NCI-H1930 (cell line): Measurements from ENCODE around the gene UMAD1.

Experiments used
- DNase-seq, 2 experiments: peaks; one replicate each; lab custom pipeline; 2025; lab: John Stamatoyannopoulos, UW

Gene UMAD1

DNA sequence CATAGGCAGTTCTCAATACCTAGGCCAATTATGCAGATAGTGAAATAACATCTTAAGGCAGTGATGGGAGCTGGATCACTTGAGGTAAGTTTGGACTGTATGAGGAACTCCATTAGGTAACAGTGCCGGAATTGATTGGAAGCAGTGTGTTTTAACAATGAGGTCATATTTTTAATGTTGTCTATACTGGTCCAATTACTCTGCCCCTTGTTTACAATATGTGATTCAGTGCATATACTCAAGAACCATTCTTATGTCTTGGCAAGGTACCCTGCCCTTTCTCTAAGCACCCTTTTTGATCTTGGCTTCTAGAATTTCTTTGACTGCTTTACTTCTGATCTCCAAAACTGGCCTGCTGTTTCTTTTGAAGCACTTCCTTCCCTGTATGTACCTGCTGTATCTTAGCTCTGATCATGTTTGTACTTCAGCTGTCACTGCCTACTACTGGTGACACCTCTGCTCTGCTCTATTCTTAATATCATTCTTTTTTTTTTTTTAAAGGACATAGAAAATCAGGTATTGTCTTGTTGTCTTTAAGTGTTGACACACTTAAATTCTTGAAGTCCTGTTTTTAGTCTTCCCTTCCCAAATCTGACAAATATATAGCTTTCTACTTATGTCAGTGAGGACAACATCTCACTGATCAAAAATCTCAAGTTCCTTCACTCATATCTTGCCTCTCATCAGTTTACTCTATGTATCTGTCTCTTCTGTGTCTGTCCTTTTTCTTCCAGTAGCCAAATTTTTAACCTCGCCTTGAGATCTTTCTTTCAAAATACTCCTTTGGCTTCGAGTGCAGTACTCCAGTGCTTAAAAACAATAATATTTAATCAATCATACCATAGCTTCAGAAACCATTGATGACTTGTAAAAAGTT is 124.2 kb downstream of the UMAD1 start:
- DNase-seq, result no peak

DNA sequence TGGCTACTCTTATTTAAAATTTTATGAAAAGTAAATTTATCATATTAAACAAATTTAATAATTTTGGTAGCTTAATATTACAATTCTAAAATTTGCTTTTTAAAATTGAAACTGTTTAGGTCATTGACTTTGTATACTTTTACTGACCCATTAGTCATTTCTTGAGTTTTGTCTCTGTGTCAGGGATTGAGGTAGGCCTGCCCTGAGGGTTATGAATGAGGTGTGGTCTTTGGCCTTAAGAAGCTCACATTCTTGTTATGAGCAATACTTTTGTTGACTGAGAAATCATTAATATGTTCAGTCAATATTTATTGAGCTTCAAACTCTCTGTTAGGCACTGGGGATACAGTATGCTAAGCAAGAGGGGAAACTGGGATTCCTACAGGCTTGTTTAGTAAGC is 124.9 kb downstream of the UMAD1 start:
- no peak for DNase-seq

DNA sequence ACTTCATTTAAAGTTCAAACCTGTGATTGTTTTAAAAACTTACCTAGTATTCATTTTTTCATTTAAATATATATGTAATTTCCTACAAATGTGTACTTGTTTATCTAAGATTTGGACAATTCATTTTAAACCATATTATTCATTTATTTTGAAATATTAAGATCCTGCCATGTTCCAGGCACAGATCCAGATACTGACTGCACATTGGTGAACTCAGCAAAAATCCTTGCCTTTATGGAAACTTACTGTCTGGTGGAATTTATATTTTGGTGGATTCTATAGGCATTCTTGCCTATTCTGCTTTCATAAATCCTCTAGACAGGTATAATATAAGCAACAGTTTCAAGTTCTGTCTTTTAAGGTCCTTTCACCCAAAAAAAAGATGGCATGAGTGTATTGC is 126.1 kb downstream of the UMAD1 start:
- DNase-seq, result no peak

DNA sequence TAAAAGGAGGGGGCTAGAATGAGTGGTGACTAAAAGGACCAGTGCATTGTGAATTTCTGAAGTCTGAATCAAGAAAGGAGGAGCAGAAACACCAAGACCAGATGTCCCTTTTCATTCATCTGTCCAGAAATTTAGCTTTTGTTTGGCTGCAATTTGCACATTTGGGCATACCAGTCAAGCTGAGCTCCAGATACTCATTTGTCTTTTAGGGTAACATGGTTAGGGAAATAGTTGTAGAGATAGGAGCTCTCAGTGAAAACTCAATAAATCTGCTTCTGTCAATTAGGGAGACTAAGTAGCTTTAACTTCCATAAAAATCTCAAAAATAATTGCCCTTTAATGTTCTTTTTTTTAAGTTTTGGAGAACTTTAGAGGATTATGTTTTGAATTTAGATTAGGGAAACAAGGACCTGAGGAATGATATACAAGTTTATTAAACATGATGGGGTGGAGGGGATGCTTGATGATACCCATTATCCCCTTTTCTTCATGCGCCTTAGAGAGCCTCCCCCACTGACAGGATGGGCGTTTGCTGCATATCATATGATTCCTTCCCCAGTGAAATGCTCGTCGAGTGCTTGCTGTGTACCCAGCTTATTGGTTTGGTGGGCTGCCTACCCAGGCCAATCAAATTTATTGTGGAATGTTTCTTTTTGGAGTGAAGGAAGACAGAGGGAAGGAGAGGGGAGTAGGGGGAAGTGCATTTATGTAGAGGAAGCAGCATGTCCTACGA is 128.6 kb downstream of the UMAD1 start:
- no peak for DNase-seq

DNA sequence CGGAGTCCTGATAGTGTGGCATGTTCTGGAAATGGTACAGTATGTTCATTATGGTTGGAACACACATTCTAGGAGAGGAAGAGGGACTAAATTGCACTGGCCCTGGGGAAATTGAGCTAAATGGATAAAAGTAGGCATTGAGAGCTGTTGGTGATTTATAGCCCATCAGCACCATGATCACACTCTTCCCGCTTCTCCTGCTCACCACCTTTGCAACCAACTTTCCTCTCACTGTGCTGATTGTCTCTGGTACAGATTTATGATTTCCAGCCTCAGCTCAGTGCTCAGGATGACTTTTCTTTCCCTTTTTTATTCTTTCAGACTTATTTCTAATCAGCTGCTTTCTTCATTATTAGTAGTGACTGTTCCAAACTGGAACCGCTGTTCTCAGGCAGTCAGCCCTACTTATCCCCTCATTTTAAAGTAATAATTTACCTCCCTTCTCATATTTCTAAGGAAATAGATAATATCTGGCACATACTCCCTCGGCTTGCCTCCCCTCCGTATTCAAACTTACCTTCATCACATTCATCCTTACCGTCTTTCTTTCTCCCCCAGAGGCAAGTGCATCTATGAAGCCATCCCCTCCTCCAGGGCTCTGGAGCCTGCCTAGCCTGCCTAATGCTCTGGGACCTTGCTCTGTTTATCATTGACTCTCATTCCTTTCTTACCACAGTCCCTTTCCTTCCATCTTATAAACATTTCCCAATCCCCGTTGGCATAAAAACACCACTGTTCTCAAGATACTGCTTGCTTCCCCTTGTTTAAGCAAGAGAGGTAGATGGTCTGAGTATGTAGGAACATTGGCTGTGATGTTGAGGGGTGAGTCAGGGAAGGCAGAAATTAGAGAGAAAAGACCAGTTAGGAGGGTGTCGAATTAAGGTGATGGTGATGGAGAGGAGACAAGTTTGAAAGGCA is 129.4 kb downstream of the UMAD1 start:
- DNase-seq, result no peak

DNA sequence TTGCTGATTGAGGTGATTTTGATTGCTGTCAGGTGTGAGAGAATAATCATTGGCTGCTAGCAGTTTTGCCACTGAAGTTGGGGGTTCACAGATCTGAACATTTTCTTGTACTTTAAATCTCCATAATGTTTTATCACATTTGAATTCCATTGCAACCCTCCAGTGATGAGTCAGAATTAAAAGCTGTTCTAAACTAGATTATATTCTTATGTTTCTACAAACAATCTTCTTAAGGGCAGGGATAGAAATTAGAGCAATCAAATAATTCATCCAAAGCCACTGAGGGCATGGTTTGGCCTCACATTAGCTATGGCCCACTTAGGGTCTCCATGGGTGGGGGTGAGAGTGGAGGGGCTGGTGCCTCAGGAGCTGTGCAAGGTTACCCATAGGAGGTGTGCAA is 130.9 kb downstream of the UMAD1 start:
- DNase-seq, result no peak

DNA sequence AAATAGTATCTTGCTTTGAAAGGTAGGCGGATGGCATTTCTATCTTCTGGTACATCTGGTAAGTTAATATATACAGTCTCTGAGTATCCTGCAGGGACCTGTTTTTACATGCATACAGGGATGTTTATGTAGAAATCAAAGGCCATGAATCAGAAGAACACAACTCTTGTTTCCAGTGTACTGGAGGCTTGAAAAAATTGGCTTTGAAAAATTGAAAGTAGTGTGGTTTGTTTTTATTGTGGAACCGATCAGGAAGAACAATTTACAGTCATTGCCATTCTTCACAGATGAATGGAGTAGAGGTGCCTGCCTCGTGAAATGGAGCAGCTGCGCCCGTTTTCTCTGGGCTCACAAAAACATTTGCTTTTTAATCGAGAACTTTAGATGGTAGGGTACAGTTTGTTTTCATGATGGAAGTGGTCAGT is 131.9 kb downstream of the UMAD1 start:
- DNase-seq, result peak; percentile 82

DNA sequence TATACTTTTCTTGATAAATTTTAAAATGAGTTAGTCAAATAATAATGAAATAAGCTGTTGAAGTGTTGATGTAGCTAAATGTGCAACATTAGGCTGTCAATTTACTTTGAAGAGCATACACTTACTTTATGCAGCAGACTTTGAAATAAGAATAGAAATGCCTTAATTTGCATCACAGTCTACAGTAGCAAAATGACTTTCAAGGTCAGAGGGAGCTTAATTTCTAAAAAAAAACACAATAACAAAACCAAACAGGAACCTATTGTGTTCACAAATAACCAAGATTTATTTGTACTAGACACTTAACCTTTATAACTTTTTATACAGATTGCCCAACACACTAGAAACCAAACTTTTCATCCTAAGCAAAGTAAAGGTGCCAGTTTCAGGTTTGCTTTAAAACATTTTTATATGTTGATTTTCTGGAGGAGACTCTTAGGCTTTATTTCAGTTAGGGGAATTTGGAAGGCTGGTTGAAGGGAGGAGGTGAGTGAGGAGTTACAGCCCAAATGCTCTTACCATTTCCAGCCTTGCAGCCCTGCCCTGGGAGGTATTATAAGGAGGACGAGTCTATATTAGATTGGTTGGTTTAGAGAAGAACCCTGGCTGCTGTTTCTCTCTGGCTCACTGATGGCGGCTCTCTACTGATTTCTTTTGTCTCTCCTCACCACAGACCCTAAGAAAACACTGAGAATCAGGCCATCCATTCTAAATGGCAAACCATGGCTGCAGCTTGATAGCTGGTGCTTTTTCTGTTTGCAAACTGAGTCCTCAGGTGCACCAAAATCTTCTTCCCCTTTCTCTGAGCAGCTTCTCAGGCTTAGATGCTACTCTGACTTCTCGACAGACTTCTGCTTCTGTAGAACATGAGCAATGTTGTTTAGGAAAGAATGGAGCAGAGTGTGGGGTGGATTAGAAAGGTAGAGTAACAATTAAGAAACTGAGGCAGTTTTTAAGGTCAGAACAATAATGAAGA is 133.1 kb downstream of the UMAD1 start:
- DNase-seq, result no peak

DNA sequence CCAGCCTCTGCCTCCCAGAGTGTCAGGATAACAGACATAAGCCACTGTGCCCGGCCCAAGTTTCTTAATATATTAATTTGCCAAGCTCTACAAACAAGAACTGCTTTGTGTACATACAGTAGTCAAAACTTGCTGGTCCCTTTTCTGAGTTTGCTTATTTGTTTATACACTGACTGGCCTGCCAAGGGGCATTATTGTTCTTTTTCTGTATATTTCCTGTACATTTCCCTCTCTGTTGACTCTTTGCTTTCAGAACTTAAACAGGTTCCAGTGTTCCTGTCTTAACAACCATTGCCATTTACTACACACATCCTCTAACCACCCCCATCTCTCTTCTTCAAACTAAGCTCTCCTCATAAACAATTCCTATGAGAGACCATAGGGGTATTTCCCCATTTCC is 139.3 kb downstream of the UMAD1 start:
- DNase-seq, result no peak

DNA sequence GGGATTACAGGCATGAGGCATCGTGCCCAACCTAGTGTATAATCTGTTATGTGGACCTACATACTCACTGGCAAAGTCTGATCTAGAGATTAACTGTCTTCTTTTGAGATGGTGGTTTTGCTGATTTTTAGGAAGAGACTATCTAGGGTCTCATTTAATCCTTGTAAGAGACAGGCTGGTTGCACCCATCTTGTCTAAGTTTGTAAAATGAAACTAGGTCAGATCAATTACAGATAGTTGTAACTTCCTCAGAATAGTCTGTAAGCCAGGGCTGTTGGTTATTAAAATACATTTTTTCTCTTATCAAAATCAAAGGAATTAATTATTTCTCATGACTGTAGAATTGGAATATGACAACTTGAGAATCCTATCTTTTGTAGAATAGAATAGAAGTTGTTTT is 142.4 kb downstream of the UMAD1 start:
- DNase-seq, result no peak

DNA sequence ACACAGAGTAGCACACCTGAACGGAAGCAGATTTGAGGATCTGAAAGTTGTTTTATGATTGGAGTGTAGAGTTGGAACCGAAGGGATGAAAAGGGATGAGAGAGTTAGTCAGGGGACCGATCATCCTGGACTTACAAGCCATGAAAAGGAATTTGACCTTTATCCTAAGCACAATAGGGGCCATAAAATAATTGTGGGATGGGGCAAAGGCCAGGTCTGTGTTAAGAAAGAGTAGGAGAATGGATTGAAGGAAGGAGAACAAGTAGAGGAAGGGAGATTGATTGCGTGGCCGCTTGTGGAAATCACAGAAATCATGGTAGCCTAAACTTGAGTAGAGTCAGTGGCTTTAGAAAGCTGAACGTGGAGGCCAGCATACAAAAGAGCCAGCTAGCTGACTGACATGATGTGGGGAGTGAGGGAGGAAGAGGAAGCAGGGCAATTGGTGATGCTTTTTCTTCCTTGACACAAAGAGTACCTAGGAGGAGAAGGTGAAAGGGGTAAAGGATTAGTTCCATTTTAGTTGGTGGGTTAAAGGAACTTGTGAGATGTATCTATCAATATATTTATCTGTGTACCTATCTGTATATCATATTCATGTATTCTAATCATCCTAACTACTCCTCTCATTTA is 144.9 kb downstream of the UMAD1 start:
- no peak for DNase-seq

DNA sequence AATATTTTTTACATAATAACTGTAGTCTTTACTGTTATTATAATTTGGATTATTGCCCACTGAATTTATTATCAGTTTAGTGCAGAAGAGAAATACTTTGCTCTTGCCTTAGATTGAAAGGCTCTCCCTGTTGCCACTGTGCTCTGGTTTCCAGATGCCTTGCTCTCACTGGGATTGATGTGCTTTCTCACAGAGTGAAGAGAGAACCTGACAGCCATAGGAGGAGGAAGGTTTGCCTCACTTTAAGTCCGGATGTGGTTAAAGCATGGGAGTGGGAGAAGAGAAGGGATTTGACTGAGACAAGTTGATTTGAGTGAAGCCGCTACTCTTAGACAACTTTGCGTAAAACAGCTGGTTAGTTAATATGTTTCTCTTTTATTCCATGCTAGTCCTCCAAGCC is 146.0 kb downstream of the UMAD1 start:
- no peak for DNase-seq

DNA sequence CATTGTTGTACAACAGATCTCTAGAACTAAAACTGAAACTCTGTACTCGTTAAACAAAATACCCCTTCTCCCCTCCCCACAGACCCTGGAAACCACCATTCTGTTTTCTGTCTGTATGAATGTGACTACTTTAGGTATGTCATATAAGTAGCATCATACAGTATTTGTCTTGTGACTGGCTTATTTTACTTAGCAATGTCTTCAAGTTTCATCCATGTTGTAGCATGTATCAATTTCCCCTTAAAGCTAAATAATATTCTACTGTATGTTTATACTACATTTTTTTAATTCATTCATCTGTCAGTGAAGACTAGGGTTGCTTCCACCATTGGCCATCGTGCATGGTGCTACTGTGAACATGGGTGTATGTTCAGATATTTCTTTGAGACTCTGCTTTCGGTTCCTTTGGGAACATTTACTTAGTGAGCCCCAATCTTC is 149.0 kb downstream of the UMAD1 start:
- DNase-seq, result no peak

DNA sequence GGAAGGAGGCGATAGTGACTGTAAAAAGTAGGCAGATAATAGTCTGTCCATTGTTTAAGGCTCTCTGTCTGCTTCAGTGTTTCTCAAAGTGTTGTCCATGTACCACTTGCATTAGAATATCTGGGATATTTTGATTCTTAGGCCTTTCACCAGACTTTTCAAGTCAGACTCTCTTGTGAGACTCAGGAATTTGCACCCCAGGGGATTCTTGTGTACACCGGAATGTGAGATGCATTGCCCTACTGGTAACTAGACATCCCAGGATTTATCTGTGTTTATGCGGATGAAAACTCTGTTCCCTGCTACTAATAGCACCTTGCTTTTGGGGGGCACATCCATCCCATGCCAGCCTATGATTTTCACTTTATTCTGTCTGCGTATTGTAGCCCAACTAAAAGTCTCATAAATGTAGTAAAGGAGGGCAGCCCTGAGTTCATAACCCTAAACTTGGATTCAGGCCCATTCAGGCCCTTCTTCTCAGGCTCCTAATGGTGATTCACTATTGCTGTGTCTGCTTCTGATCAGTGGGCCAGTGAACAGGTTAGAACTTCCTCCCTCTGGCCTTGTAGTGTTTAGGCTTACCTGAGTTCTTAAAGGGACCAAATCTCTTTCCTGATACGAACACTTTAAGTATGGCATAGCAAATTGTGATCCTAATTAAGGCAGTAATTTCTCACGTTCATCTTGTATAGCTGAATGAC is 149.6 kb downstream of the UMAD1 start:
- DNase-seq, result no peak

DNA sequence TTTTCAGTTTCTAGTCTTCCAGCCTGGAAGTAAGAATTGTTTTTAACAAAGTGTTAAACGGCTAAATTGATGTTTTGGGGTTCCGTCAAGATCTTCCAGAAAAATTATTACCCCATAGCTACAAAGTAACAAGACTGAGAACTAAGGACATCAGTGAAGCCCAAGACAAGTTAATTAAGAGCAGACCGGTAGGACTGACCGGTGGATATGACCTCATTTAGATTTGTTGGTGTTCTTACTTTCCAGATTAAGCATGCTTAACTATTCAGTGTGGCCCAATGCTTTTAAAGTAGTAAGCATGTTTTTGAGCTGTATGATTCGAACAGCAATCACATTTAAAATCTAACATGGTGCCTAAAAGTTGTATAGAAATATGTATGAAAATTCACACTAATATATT is 151.0 kb downstream of the UMAD1 start:
- no peak for DNase-seq

DNA sequence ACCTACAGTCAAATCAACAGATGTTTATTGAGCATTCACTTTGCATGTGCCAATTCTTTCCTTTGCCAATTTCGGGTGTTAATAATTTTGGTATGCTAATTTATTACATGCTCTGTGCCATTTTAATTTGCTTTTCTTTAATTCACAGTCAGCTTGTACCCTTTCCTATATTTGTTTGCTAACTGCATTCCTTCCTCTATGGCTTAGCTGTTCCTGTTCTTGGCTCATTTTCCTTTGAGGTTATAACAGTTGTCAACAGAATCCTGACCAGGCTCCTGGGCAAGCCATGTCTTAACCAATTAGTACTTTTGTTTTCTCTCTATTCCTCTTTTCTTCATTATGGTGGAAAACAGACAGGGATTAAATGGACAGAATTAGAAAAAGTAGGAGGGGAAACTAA is 151.5 kb downstream of the UMAD1 start:
- no peak for DNase-seq

DNA sequence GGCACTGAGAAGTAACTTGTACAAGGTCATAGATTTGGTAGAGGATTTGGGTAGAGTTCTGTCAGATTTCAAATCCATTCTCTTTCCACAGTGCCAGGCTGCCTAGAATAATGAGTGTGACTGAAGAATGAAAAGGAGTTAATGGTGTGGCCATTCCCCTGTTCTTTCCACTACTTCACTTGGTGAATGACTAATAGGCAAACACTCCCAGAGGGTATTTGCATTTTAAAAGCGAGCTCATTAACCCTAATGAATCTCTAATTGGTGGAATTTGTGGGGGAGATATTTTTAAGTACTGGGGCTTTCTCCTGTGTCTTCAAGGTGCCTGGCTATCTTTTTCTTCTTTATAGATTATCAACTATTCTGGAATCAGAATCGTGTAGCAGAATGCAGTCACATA is 152.7 kb downstream of the UMAD1 start:
- no peak for DNase-seq

DNA sequence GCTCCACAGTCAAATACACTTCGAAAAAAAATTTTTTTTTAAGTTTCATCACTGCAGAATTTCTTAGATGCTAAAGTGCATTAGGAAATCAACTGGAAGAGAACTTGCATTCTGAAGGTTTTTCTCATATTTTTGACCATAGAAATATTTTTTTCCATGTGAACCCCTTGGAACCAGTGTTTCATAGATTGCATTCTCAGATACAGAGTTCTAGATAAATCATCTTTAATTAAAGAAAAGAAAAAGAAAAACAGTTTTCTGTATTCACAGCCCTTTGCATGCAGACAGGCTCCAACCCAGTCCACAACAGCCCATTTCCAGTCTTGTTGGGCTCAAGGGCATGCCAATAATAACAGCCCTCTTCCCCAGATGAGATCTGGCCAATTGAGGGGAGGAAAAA is 153.4 kb downstream of the UMAD1 start:
- no peak for DNase-seq

DNA sequence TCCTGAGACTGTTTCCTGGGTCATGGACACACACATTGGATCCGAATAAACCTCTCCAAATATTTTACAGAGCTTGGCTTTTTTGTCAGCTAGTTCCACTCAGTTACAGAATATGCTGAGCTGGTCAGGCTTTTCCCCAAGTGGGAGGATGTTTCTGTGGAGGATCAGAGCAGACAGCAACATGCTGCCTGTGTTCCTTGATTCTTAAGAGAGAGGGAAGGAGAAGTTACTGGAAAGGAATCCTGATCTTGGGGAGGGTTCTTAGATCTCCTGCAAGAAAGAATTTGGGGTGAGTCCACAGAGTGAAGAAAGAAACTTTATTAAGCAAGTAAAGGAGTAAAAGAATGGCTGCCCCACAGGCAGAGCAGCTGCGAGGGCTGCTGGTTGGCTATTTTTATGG is 154.7 kb downstream of the UMAD1 start:
- no peak for DNase-seq

DNA sequence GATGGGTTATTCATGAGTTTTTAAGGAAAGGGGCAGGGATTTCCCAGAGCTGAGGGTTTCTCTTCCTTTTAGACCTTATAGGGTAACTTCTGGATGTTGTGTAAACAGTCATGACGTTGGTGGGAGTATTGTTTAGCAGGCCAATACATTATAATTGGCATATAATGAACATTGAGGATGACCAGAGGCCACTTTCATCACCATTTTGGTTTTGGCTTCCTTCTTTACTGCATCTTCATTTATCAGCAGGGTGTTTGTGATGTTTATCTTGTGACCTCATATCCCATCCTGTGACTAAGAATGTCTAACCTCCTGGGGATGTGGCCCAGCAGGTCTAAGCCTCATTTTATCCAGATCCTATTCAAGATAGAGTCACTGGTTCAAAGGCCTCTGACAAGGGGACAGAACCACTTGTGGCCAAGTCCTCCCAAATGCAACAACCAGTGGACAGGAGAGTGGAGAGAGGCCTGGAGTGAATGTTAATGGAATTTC is 155.1 kb downstream of the UMAD1 start:
- DNase-seq, result no peak
